GM12865 (cell line): ENCODE results near the gene VWDE.

Experiments
- DNase-seq: peaks from one replicate; pipeline ENCODE4 v3.0.0; 2010; ENCODE audit warnings: low read depth
- H3K4me3 ChIP-seq: 2 replicates; pipeline ENCODE4 v1.5.1; 2011; ENCODE audit warnings: mild to moderate bottlenecking, low read depth, low read length, control low read depth
- CTCF ChIP-seq: IDR thresholded peaks from 2 replicates; pipeline ENCODE4 v1.5.1; 2011; ENCODE audit warnings: low read length, control low read depth, low read depth, inconsistent platforms; ENCODE audit not compliant: insufficient read depth; ENCODE audit errors: missing control alignments

Gene VWDE

DNA sequence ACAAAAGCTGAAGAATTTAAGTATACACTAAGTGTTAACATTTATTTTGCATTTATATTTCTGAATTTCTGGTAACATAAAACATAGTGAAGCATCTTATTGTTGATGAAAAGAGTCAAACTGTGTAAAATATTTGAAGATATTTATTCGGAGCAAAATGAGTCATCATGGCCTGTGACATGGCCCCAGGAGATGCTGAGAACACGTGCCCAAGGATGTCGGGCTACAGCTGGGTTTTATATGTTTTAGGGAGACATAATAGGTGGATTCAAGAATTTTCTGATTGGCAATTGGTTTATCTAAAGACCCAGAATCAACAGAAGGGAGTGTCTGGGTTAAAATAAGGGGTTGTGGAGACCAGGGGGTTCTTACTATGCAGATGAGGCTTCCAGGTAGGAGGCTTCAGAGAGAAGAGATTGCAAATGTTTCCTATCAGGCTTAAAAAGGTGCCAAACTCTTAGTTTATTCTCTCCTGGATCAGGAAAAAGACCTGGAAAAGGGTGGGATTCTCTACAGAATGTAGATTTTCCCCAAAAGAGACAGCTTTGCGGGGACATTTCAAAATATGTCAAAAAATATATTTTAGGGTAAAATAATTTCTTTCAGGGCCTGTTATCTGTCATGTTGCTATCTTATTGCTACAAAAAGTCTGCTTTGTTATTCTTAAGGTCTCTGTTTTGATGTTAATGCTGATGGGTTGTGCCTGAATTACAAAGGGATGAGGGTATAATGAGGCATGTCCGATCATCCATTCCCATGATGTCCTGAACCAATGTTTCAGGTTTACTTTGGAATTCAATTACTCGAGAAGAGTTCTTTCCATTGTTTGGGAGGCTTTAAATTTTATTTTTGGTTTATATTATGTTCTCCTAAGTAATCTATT is 74.5 kb downstream of the VWDE start:
- DNase-seq = no peak
- no peak overlapping the region for H3K4me3 ChIP-seq
- no peak for TF ChIP-seq CTCF

- DNase-seq = no peak
- no peak overlapping the region for H3K4me3 ChIP-seq
- TF ChIP-seq CTCF = no peak
Measured at GRCh38 chr7:12327922-12328321, 75.7 kb downstream of the VWDE start.

DNA sequence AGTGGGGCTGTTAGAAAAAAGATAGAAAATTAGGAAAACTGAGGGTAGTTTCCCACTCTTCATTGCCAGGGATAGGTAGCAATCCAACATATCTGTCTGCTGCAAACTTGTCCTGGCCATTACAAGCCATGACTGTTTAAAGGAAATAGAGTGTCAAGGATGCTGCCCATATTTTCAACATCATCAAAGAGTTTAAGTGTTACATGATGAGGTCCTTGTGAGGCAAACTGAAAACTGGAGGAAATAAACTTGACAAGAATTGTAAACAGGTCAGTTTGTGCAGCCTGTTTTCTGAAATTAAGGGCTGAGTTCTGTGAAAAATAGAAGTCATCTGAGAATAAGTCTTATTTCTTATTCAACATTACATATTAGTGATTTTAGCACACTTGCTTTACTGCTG is 78.0 kb downstream of the VWDE start:
- DNase-seq = no peak
- H3K4me3 ChIP-seq = no peak overlapping the region
- TF ChIP-seq CTCF = no peak

GRCh38 chr7:12323415-12323814 is 80.2 kb downstream of the VWDE start:
- H3K4me3 ChIP-seq = no peak overlapping the region
- no peak for TF ChIP-seq CTCF
- DNase-seq = peak; percentile 6

- DNase-seq = peak; percentile 44
- no peak for TF ChIP-seq CTCF
- no peak overlapping the region for H3K4me3 ChIP-seq
Measured at GRCh38 chr7:12322903-12323300, 80.8 kb downstream of the VWDE start.

DNA sequence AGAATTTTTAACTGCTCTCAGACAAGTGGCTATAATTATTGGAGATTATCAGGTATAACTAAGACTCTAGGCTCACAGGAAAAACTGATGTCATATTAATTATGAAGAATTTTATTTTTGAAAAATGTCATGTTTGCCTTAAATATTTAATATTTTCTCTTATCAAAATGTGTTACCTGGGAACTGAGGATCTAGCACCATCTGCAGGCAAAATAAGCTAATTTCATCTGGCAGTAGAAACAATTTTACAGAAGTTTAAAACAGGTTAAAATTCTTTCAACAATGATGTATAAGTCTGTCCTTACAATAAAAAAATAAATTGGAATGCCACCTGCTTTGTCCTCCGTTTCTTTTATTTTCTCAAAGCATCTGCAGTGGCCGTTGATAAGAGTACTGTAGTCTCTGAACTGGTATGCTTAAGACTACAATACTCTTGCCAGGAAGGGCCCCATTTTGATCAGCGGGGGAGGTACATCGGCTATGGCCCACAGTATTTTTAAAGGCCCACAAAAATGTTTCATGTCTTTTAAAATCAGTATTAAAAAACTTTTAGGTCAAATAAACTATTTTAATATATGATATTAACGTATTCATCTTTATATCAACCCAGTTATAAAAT is 81.3 kb downstream of the VWDE start:
- TF ChIP-seq CTCF = peak; percentile 52
- DNase-seq = peak; percentile 28
- H3K4me3 ChIP-seq = no peak overlapping the region
